ENCODE measurements around the gene FCAR.
"Not testable (repeated sequence)": the region's sequence is repeated elsewhere in the genome, so short reads cannot be mapped to it uniquely, and the experiment has no call there.

FCAR gene

GRCh38 chr19:54858476-54858875 is 15.6 kb upstream of the FCAR start:
- H3K4me3 ChIP-seq (ENCODE audit: low read depth, low read length); H3K4ac ChIP-seq (ENCODE audit: low read depth, low read length); H3K27ac ChIP-seq (ENCODE audit: low read depth, low read length); H3K23ac ChIP-seq (ENCODE audit: low read length); H2BK120ac ChIP-seq (ENCODE audit: insufficient read depth, low read length, poor library complexity); H2BK12ac ChIP-seq (ENCODE audit: low read length); H4K91ac ChIP-seq (ENCODE audit: low read depth, low read length); H3K9ac ChIP-seq (ENCODE audit: low read length); H3K79me1 ChIP-seq (ENCODE audit: low read length); H4K12ac ChIP-seq (ENCODE audit: low read depth, low read length); H3K18ac ChIP-seq (ENCODE audit: low read length); H3K14ac ChIP-seq (ENCODE audit: low read length); H2BK5ac ChIP-seq (ENCODE audit: low read depth, low read length, poor library complexity); H3K4me1 ChIP-seq (ENCODE audit: control insufficient read depth in 1 of 2, insufficient read depth in 2 of 2, low read length in 2 of 2); H3K36me3 ChIP-seq (ENCODE audit: control insufficient read depth in 1 of 2, insufficient read depth in 2 of 2, low read length in 2 of 2); DNase-seq; H3K79me2 ChIP-seq (ENCODE audit: control insufficient read depth, insufficient read depth, low read length, poor library complexity); H2AK5ac ChIP-seq (ENCODE audit: low read length); H2AFZ ChIP-seq (ENCODE audit: insufficient read depth, low read length, poor library complexity); H3K4me2 ChIP-seq (ENCODE audit: low read length); H4K8ac ChIP-seq (ENCODE audit: low read depth, low read length); H3K27me3 ChIP-seq (ENCODE audit: insufficient read depth, low read length): not testable (repeated sequence)
- peaks cover 18% of the 10 kb centered on the region for H3K9me3 ChIP-seq (ENCODE audit: insufficient read depth, low read depth, low read length)
- WGBS (ENCODE audit: extremely low coverage, insufficient coverage, insufficient read length): no CpG with 5 or more reads among the region's 3 CpGs

GRCh38 chr19:54859421-54859820 is 14.6 kb upstream of the FCAR start:
- H4K91ac ChIP-seq (ENCODE audit: low read depth, low read length); H4K8ac ChIP-seq (ENCODE audit: low read depth, low read length): not testable (repeated sequence)
- whole genome bisulfite sequencing (ENCODE audit: extremely low coverage, insufficient coverage, insufficient read length): no CpG with 5 or more reads among the region's 7 CpGs

GRCh38 chr19:54863459-54863858 is 10.6 kb upstream of the FCAR start:
- not testable (repeated sequence) for H4K8ac ChIP-seq (ENCODE audit: low read depth, low read length); H3K23ac ChIP-seq (ENCODE audit: low read length); H3K27ac ChIP-seq (ENCODE audit: low read depth, low read length); DNase-seq; H4K12ac ChIP-seq (ENCODE audit: low read depth, low read length); H3K27me3 ChIP-seq (ENCODE audit: insufficient read depth, low read length); H3K79me2 ChIP-seq (ENCODE audit: control insufficient read depth, insufficient read depth, low read length, poor library complexity); H3K36me3 ChIP-seq (ENCODE audit: control insufficient read depth in 1 of 2, insufficient read depth in 2 of 2, low read length in 2 of 2); H4K91ac ChIP-seq (ENCODE audit: low read depth, low read length); H3K18ac ChIP-seq (ENCODE audit: low read length); H3K9ac ChIP-seq (ENCODE audit: low read length); H3K14ac ChIP-seq (ENCODE audit: low read length); H2AK5ac ChIP-seq (ENCODE audit: low read length); H3K4me2 ChIP-seq (ENCODE audit: low read length); H3K4me1 ChIP-seq (ENCODE audit: control insufficient read depth in 1 of 2, insufficient read depth in 2 of 2, low read length in 2 of 2); H2BK12ac ChIP-seq (ENCODE audit: low read length); H3K4me3 ChIP-seq (ENCODE audit: low read depth, low read length); H3K79me1 ChIP-seq (ENCODE audit: low read length); H2AFZ ChIP-seq (ENCODE audit: insufficient read depth, low read length, poor library complexity); H3K4ac ChIP-seq (ENCODE audit: low read depth, low read length); H2BK120ac ChIP-seq (ENCODE audit: insufficient read depth, low read length, poor library complexity); H2BK5ac ChIP-seq (ENCODE audit: low read depth, low read length, poor library complexity)
- WGBS (ENCODE audit: extremely low coverage, insufficient coverage, insufficient read length): no CpG with 5 or more reads among the region's 3 CpGs
- peaks cover 15% of the 10 kb centered on the region for H3K9me3 ChIP-seq (ENCODE audit: insufficient read depth, low read depth, low read length)

More at GRCh38 chr19:54859421-54859820, 14.6 kb upstream of the FCAR start:
- not testable (repeated sequence) for H2BK120ac ChIP-seq (ENCODE audit: insufficient read depth, low read length, poor library complexity); H3K9ac ChIP-seq (ENCODE audit: low read length); H3K18ac ChIP-seq (ENCODE audit: low read length); H3K36me3 ChIP-seq (ENCODE audit: control insufficient read depth in 1 of 2, insufficient read depth in 2 of 2, low read length in 2 of 2); H3K79me1 ChIP-seq (ENCODE audit: low read length); H3K4me2 ChIP-seq (ENCODE audit: low read length); H2AFZ ChIP-seq (ENCODE audit: insufficient read depth, low read length, poor library complexity); H3K79me2 ChIP-seq (ENCODE audit: control insufficient read depth, insufficient read depth, low read length, poor library complexity); H3K27me3 ChIP-seq (ENCODE audit: insufficient read depth, low read length); H3K23ac ChIP-seq (ENCODE audit: low read length); H2BK5ac ChIP-seq (ENCODE audit: low read depth, low read length, poor library complexity); H3K4me1 ChIP-seq (ENCODE audit: control insufficient read depth in 1 of 2, insufficient read depth in 2 of 2, low read length in 2 of 2); H3K4me3 ChIP-seq (ENCODE audit: low read depth, low read length); H3K27ac ChIP-seq (ENCODE audit: low read depth, low read length); H3K14ac ChIP-seq (ENCODE audit: low read length); H2BK12ac ChIP-seq (ENCODE audit: low read length); H2AK5ac ChIP-seq (ENCODE audit: low read length); H3K4ac ChIP-seq (ENCODE audit: low read depth, low read length); H4K12ac ChIP-seq (ENCODE audit: low read depth, low read length)
- peak; percentile 4 to 10 for DNase-seq
- peaks cover 12% of the 10 kb centered on the region for H3K9me3 ChIP-seq (ENCODE audit: insufficient read depth, low read depth, low read length)

GRCh38 chr19:54871696-54872095 is 2.3 kb upstream of the FCAR start:
- Histone ChIP-seq H3K9ac (ENCODE audit: low read length) (no peak overlapping the region), H3K14ac (ENCODE audit: low read length) (no peak overlapping the region), H3K79me2 (ENCODE audit: control insufficient read depth, insufficient read depth, low read length, poor library complexity) (no peaks in the 10 kb centered on the region), H2AK5ac (ENCODE audit: low read length) (no peak overlapping the region), H4K91ac (ENCODE audit: low read depth, low read length) (no peak overlapping the region), H3K27ac (ENCODE audit: low read depth, low read length) (no peak overlapping the region), H3K4me1 (ENCODE audit: control insufficient read depth in 1 of 2, insufficient read depth in 2 of 2, low read length in 2 of 2) (no peaks in the 10 kb centered on the region), H3K36me3 (ENCODE audit: control insufficient read depth in 1 of 2, insufficient read depth in 2 of 2, low read length in 2 of 2) (no peaks in the 10 kb centered on the region), H3K23ac (ENCODE audit: low read length) (no peak overlapping the region), H2BK12ac (ENCODE audit: low read length) (no peak overlapping the region), H2AFZ (ENCODE audit: insufficient read depth, low read length, poor library complexity) (no peak overlapping the region), H3K79me1 (ENCODE audit: low read length) (no peaks in the 10 kb centered on the region), H3K9me3 (ENCODE audit: insufficient read depth, low read depth, low read length) (peaks cover 3% of the 10 kb centered on the region), H2BK5ac (ENCODE audit: low read depth, low read length, poor library complexity) (no peak overlapping the region), H3K4me2 (ENCODE audit: low read length) (no peak overlapping the region), H3K27me3 (ENCODE audit: insufficient read depth, low read length) (no peaks in the 10 kb centered on the region), H3K4me3 (ENCODE audit: low read depth, low read length) (no peak overlapping the region), H4K12ac (ENCODE audit: low read depth, low read length) (no peak overlapping the region), H4K8ac (ENCODE audit: low read depth, low read length) (no peak overlapping the region), H3K18ac (ENCODE audit: low read length) (no peak overlapping the region), H3K4ac (ENCODE audit: low read depth, low read length) (no peak overlapping the region), H2BK120ac (ENCODE audit: insufficient read depth, low read length, poor library complexity) (no peak overlapping the region)
- DNase-seq: no peak
- WGBS (ENCODE audit: extremely low coverage, insufficient coverage, insufficient read length): no CpG with 5 or more reads among the region's 3 CpGs

Data from trophoblast cell (in vitro differentiated cells and primary cell).